Measurements from ENCODE around the gene ARFIP1. TPM values are rescaled to one million over a fixed set of nuclear protein-coding genes. Genes with fewer than 3 reads are reported as not detected.

The ARFIP1 gene
- total RNA-seq, 4 donors from 2014 or later, result 8.4 to 11.9 (median 9.7) TPM

GRCh38 chr4:152843481-152844090 lies 63.8 kb downstream of the ARFIP1 start:
- DNase-seq (no peak), ATAC-seq (no peak)
- Histone ChIP-seq H3K27me3 (no peaks in the 10 kb centered on the region), H3K4me3 (no peak overlapping the region), H3K9me3 (no peaks in the 10 kb centered on the region), H3K36me3 (peaks cover 0 to 6% of the 10 kb centered on the region in 2 donors), H3K4me1 (no peaks in the 10 kb centered on the region), H3K27ac (no peak overlapping the region)
- in situ Hi-C loops (cut with MboI; ENCODE audit: low sequenced_read_pairs in 4 of 4) (loop anchor here in 1 of 4 donors (10.0 kb wide), 1 partner anchor 251 kb away; no protein-coding TSS in a partner anchor), intact Hi-C loops (cut with DNase I; ENCODE audit: low total_unique reads) (no loop called here)
- TF ChIP-seq, protein P1, sequence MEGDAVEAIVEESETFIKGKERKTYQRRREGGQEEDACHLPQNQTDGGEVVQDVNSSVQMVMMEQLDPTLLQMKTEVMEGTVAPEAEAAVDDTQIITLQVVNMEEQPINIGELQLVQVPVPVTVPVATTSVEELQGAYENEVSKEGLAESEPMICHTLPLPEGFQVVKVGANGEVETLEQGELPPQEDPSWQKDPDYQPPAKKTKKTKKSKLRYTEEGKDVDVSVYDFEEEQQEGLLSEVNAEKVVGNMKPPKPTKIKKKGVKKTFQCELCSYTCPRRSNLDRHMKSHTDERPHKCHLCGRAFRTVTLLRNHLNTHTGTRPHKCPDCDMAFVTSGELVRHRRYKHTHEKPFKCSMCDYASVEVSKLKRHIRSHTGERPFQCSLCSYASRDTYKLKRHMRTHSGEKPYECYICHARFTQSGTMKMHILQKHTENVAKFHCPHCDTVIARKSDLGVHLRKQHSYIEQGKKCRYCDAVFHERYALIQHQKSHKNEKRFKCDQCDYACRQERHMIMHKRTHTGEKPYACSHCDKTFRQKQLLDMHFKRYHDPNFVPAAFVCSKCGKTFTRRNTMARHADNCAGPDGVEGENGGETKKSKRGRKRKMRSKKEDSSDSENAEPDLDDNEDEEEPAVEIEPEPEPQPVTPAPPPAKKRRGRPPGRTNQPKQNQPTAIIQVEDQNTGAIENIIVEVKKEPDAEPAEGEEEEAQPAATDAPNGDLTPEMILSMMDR (IDR thresholded peaks at IDR 0.05 in 4 of 5, conservative IDR thresholded peaks at IDR 0.05 in 1 of 5), result no peak
- TF ChIP-seq POLR2A (IDR thresholded peaks at IDR 0.05), result no peak

- peaks cover 10 to 11% of the 10 kb centered on the region in 2 donors for H3K4me1 ChIP-seq
- in situ Hi-C loops (cut with MboI; ENCODE audit: low sequenced_read_pairs in 4 of 4), result loop anchor here (5.0 to 10.0 kb wide), 3 partner anchors 240 to 280 kb away; no protein-coding TSS in a partner anchor
- TF ChIP-seq, protein P1 (IDR thresholded peaks at IDR 0.05 in 4 of 5, conservative IDR thresholded peaks at IDR 0.05 in 1 of 5), result no peak
- TF ChIP-seq POLR2A (IDR thresholded peaks at IDR 0.05), result no peak
Measured at GRCh38 chr4:152847376-152847775, 67.6 kb downstream of the ARFIP1 start.

DNA sequence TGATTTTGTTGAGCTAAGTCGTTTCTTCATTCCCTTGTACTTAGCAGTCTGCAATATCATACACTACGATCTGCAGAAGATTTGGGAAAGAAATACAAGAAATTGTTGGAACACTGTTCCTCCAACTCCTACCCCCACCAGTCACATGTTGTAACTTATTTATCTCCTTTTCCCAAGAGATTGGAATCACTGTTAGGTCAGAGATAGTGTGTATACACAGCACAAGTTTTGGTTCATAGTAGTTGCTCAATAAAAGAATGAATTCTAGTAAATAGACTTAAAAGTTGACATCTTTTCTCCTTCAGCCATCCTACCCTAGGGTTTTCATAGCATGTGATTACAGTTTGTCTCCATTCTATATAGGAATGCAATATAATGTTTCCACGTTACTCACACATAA lies 68.8 kb downstream of the ARFIP1 start:
- no peaks in the 10 kb centered on the region for H3K27me3 ChIP-seq
- no peak overlapping the region for H3K4me3 ChIP-seq
- ATAC-seq (no peak), DNase-seq (no peak)
- H3K4me1 ChIP-seq, result peaks cover 10 to 11% of the 10 kb centered on the region in 2 donors
- H3K27ac ChIP-seq, result no peak overlapping the region
- intact Hi-C loops (cut with DNase I; ENCODE audit: low total_unique reads) (loop anchor here (1.0 kb wide), 1 partner anchor 280 kb away; no protein-coding TSS in a partner anchor), in situ Hi-C loops (cut with MboI; ENCODE audit: low sequenced_read_pairs in 4 of 4) (loop anchor here (5.0 to 10.0 kb wide), 3 partner anchors 239 to 279 kb away; no protein-coding TSS in a partner anchor)
- no peak for TF ChIP-seq POLR2A (IDR thresholded peaks at IDR 0.05)
- TF ChIP-seq, protein P1 (IDR thresholded peaks at IDR 0.05 in 4 of 5, conservative IDR thresholded peaks at IDR 0.05 in 1 of 5), result no peak
- no peaks in the 10 kb centered on the region for H3K36me3 ChIP-seq
- peaks cover 0 to 5% (median 0%) of the 10 kb centered on the region in 3 donors for H3K9me3 ChIP-seq

More at GRCh38 chr4:152847376-152847775, 67.6 kb downstream of the ARFIP1 start:
- DNase-seq (no peak), ATAC-seq (no peak)
- intact Hi-C loops (cut with DNase I; ENCODE audit: low total_unique reads), result no loop called here
- H3K27ac ChIP-seq, result no peak overlapping the region
- H3K9me3 ChIP-seq, result no peaks in the 10 kb centered on the region
- H3K36me3 ChIP-seq, result no peaks in the 10 kb centered on the region
- H3K4me3 ChIP-seq, result no peak overlapping the region
- H3K27me3 ChIP-seq, result no peaks in the 10 kb centered on the region

- peaks cover 10 to 11% of the 10 kb centered on the region in 2 donors for H3K4me1 ChIP-seq
- peaks cover 0 to 5% (median 0%) of the 10 kb centered on the region in 3 donors for H3K9me3 ChIP-seq
- no peak for DNase-seq
- intact Hi-C loops (cut with DNase I; ENCODE audit: low total_unique reads), result no loop called here
- H3K27ac ChIP-seq, result no peak overlapping the region
- TF ChIP-seq, protein P1 (IDR thresholded peaks at IDR 0.05 in 4 of 5, conservative IDR thresholded peaks at IDR 0.05 in 1 of 5), result no peak
- no peak for TF ChIP-seq POLR2A (IDR thresholded peaks at IDR 0.05)
- in situ Hi-C loops (cut with MboI; ENCODE audit: low sequenced_read_pairs in 4 of 4), result loop anchor here (5.0 to 10.0 kb wide), 3 partner anchors 238 to 278 kb away; no protein-coding TSS in a partner anchor
- H3K27me3 ChIP-seq, result no peaks in the 10 kb centered on the region
- no peaks in the 10 kb centered on the region for H3K36me3 ChIP-seq
- no peak overlapping the region for H3K4me3 ChIP-seq
- ATAC-seq, result no peak
Measured at GRCh38 chr4:152849350-152849749, 69.6 kb downstream of the ARFIP1 start.

All from gastrocnemius medialis (tissue), 4 donors.